ENCODE measurements around the gene ARHGAP10.

Gene ARHGAP10

GRCh38 chr4:148004228-148004857, 272.5 kb downstream of the ARHGAP10 start:
- no peak for DNase-seq

GRCh38 chr4:148006001-148006400, 274.1 kb downstream of the ARHGAP10 start:
- DNase-seq = no peak

- peak; percentile 98 for DNase-seq
Measured at GRCh38 chr4:148007314-148007760, 275.4 kb downstream of the ARHGAP10 start.

GRCh38 chr4:148007792-148008191, 275.9 kb downstream of the ARHGAP10 start:
- no peak for DNase-seq

GRCh38 chr4:148015058-148015457, 283.2 kb downstream of the ARHGAP10 start:
- DNase-seq = no peak

GRCh38 chr4:148015468-148015867, 283.6 kb downstream of the ARHGAP10 start:
- DNase-seq = no peak

GRCh38 chr4:148016063-148016637, 284.3 kb downstream of the ARHGAP10 start:
- no peak for DNase-seq

GRCh38 chr4:148017801-148018200, 285.9 kb downstream of the ARHGAP10 start:
- no peak for DNase-seq

GRCh38 chr4:148021686-148022085, 289.8 kb downstream of the ARHGAP10 start:
- no peak for DNase-seq

GRCh38 chr4:148022975-148023374, 291.1 kb downstream of the ARHGAP10 start:
- DNase-seq = no peak

GRCh38 chr4:148023512-148024181, 291.8 kb downstream of the ARHGAP10 start:
- DNase-seq = no peak

- no peak for DNase-seq
Measured at GRCh38 chr4:148025981-148026380, 294.1 kb downstream of the ARHGAP10 start.

- DNase-seq = no peak
Measured at GRCh38 chr4:148027201-148027600, 295.3 kb downstream of the ARHGAP10 start.

GRCh38 chr4:148029781-148030180, 297.9 kb downstream of the ARHGAP10 start:
- DNase-seq = no peak

- DNase-seq = no peak
Measured at GRCh38 chr4:148030193-148030873, 298.4 kb downstream of the ARHGAP10 start.

- DNase-seq = no peak
Measured at GRCh38 chr4:148034813-148035212, 302.9 kb downstream of the ARHGAP10 start.

- no peak for DNase-seq
Measured at GRCh38 chr4:148041606-148042329, 309.9 kb downstream of the ARHGAP10 start.

- DNase-seq = no peak
Measured at GRCh38 chr4:148044089-148044911, 312.4 kb downstream of the ARHGAP10 start.

GRCh38 chr4:148044912-148045352, 313.0 kb downstream of the ARHGAP10 start:
- no peak for DNase-seq

GRCh38 chr4:148048598-148048997, 316.7 kb downstream of the ARHGAP10 start:
- no peak for DNase-seq

- no peak for DNase-seq
Measured at GRCh38 chr4:148051403-148051802, 319.5 kb downstream of the ARHGAP10 start.

- peak; percentile 14 for DNase-seq
Measured at GRCh38 chr4:148052448-148052847, 320.6 kb downstream of the ARHGAP10 start.

Measured in NCI-H226 (cell line).